ENCODE measurements around the gene ASIC2.

DNA sequence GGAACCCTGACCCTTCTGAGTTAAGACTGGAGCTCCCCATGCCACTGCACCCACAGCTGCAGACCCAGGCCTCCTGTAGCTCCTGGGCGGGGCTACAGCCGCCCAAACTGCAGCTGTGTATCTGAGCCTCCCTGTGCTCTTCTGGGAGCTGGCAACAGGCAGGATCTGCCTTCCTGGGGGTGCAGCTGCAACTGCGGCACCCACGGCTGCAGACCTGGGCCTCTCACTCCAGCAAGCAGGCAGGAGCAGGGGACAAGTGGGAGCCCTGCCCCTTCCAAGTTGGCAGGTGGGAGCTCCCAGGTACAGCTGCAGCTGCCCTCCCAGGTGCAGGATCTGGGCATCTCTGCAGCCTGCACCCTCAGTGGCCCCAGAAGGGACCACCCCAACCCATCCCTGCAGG lies 259.9 kb downstream of the ASIC2 start:
- TF ChIP-seq, protein P1, sequence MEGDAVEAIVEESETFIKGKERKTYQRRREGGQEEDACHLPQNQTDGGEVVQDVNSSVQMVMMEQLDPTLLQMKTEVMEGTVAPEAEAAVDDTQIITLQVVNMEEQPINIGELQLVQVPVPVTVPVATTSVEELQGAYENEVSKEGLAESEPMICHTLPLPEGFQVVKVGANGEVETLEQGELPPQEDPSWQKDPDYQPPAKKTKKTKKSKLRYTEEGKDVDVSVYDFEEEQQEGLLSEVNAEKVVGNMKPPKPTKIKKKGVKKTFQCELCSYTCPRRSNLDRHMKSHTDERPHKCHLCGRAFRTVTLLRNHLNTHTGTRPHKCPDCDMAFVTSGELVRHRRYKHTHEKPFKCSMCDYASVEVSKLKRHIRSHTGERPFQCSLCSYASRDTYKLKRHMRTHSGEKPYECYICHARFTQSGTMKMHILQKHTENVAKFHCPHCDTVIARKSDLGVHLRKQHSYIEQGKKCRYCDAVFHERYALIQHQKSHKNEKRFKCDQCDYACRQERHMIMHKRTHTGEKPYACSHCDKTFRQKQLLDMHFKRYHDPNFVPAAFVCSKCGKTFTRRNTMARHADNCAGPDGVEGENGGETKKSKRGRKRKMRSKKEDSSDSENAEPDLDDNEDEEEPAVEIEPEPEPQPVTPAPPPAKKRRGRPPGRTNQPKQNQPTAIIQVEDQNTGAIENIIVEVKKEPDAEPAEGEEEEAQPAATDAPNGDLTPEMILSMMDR (IDR thresholded peaks at IDR 0.05) = no peak
- no peak for TF ChIP-seq EZH2 (IDR thresholded peaks at IDR 0.05; ENCODE audit: borderline replicate concordance, insufficient read depth, low read depth, low read length, poor library complexity, severe bottlenecking)
